ENCODE data around the gene CDC73.

GRCh38 chr1:193105821-193106177 lies 16.0 kb upstream of the CDC73 start:
- TF ChIP-seq CTCF (IDR thresholded peaks at IDR 0.05; ENCODE audit: insufficient read depth, low read length, poor library complexity, severe bottlenecking), result no peak
- no peak for TF ChIP-seq EZH2phosphoT487 (conservative IDR thresholded peaks at IDR 0.05; ENCODE audit: low read length)

All from SU-DHL-6 (cell line).